ENCODE results near the gene TCEAL4. TPM values are rescaled to one million over a fixed set of nuclear protein-coding genes. Genes with fewer than 3 reads are reported as not detected.
A peak's percentile ranks its signal among the peaks of the same experiment; 100 is the strongest.
"Not testable (repeated sequence)": the region's sequence is repeated elsewhere in the genome, so short reads cannot be mapped to it uniquely, and the experiment has no call there.

TCEAL4 gene
- polyA plus RNA-seq, 3 donors from 2014 or later, result 1.6 to 10.8 (median 4.8) TPM

- no peak overlapping the region for H3K27ac Mint-ChIP-seq
- H3K4me1 Mint-ChIP-seq, result no peaks in the 10 kb centered on the region
- H3K27me3 Mint-ChIP-seq (ENCODE audit: low read depth in 3 of 3), result peaks cover 0 to 12% (median 1%) of the 10 kb centered on the region in 3 donors
- no peak for DNase-seq
- no peaks in the 10 kb centered on the region for H3K36me3 Mint-ChIP-seq
- no peaks in the 10 kb centered on the region for H3K9me3 Mint-ChIP-seq
- no peak overlapping the region for H3K4me3 Mint-ChIP-seq
Measured at GRCh38 chrX:103562801-103563200, 22.5 kb upstream of the TCEAL4 start.

DNA sequence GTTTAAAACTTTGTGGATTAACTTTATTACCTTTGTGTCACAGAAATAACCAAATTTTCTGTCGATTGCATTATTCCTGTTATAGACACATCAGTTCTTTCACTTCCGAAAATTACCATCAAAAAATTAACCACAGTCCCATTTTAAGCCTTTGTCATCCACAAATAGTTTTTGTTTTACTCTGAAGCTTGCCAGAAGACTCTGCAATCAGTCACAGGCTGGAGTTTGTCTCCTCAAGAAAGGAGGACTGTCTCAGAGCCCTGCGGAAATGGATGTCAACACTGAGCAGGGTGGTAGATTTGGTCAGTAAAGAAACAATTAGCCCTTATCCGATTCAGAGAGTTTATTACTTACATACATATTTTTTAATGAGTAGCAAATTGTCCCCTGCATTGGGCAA, 20.1 kb upstream of the TCEAL4 start:
- no peaks in the 10 kb centered on the region for H3K9me3 Mint-ChIP-seq
- H3K27me3 Mint-ChIP-seq (ENCODE audit: low read depth in 3 of 3), result peaks cover 0 to 8% (median 1%) of the 10 kb centered on the region in 3 donors
- no peak for DNase-seq
- no peaks in the 10 kb centered on the region for H3K4me1 Mint-ChIP-seq
- H3K27ac Mint-ChIP-seq, result no peak overlapping the region
- no peak overlapping the region for H3K4me3 Mint-ChIP-seq
- no peaks in the 10 kb centered on the region for H3K36me3 Mint-ChIP-seq

DNA sequence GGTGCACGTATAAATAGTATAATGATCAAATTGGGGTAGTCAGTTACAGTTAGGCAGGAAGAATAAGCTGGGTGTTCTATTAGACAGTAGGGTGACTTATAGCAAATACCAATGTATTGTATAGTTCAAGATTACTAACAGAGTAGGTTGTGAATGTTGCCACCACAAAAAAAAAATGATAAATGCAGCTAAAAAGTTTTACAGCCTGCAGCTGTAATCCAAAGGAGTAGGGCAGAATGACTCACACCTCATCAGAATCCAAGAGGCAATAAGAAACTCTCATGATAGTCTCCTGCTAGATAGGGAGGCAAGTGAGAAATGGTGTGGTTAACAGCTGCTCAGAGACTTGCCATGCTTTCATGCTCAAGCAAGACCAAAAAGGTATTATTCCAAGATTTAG, 19.6 kb upstream of the TCEAL4 start:
- no peak for DNase-seq
- Mint-ChIP-seq H3K4me1 (no peaks in the 10 kb centered on the region), H3K9me3 (no peaks in the 10 kb centered on the region), H3K4me3 (no peak overlapping the region), H3K27ac (no peak overlapping the region), H3K36me3 (no peaks in the 10 kb centered on the region), H3K27me3 (ENCODE audit: low read depth in 3 of 3) (peaks cover 0 to 8% (median 1%) of the 10 kb centered on the region in 3 donors)

- H3K27ac Mint-ChIP-seq, result no peak overlapping the region
- no peaks in the 10 kb centered on the region for H3K9me3 Mint-ChIP-seq
- H3K36me3 Mint-ChIP-seq, result no peaks in the 10 kb centered on the region
- no peaks in the 10 kb centered on the region for H3K4me1 Mint-ChIP-seq
- no peak for DNase-seq
- no peak overlapping the region for H3K4me3 Mint-ChIP-seq
- H3K27me3 Mint-ChIP-seq (ENCODE audit: low read depth in 3 of 3), result peaks cover 0 to 6% (median 0%) of the 10 kb centered on the region in 3 donors
Measured at GRCh38 chrX:103571121-103571520, 14.2 kb upstream of the TCEAL4 start.

DNA sequence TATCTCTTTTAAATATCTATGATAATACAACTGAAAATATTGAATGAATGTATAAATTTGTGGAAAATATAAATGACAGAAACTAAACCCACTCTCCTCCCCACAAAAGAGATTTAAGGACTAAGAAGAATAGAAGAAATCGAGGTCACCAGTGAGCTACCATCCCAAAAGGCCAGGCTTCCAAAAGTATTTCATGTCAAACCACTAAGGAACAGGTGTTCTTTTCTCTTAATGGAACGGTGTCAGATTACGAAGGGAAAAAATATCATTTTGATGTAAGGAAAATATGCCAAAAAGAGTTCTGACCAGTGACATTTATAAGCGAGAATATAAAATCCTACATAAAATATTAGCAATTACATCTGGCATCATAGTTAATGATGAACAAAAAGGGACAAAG, 13.6 kb upstream of the TCEAL4 start:
- H3K9me3 Mint-ChIP-seq, result no peaks in the 10 kb centered on the region
- H3K4me3 Mint-ChIP-seq, result no peak overlapping the region
- no peaks in the 10 kb centered on the region for H3K36me3 Mint-ChIP-seq
- no peaks in the 10 kb centered on the region for H3K4me1 Mint-ChIP-seq
- H3K27ac Mint-ChIP-seq, result no peak overlapping the region
- H3K27me3 Mint-ChIP-seq (ENCODE audit: low read depth in 3 of 3), result peaks cover 0 to 6% (median 0%) of the 10 kb centered on the region in 3 donors
- no peak for DNase-seq

GRCh38 chrX:103573202-103573601, 12.1 kb upstream of the TCEAL4 start:
- H3K27me3 Mint-ChIP-seq (ENCODE audit: low read depth in 3 of 3), result peaks cover 0 to 9% (median 2%) of the 10 kb centered on the region in 3 donors
- H3K4me1 Mint-ChIP-seq, result no peaks in the 10 kb centered on the region
- H3K36me3 Mint-ChIP-seq, result no peaks in the 10 kb centered on the region
- no peaks in the 10 kb centered on the region for H3K9me3 Mint-ChIP-seq
- no peak for DNase-seq
- no peak overlapping the region for H3K4me3 Mint-ChIP-seq
- no peak overlapping the region for H3K27ac Mint-ChIP-seq

DNA sequence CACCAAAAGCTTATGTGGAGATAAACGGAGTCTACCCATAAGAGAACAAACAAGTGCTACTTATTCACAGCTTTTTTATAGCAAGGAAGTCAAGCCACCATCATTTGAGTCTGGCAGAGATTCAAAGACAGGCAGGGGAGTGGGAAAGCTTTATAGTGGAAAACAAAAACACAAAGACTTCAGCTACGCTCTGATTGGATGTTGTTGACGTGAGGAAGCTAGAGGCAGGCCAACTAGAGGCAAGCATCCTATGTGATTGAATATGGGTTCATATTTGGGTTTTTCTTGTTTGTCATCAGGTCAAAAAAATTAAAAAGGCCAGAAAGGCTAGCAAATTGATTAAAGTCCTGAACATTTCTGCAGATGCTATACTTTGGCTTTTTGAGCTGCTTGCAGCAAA, 719 bp upstream of the TCEAL4 start:
- Mint-ChIP-seq H3K9me3 (peaks cover 0 to 5% (median 0%) of the 10 kb centered on the region in 6 donors), H3K4me3 (peak overlapping the region in 3 of 5 donors; percentile 58 to 86 (median 83)), H3K27ac (no peak overlapping the region), H3K4me1 (peaks cover 5 to 10% of the 10 kb centered on the region in 2 donors), H3K36me3 (no peaks in the 10 kb centered on the region), H3K27me3 (ENCODE audit: low read depth in 3 of 3) (peaks cover 4 to 18% (median 7%) of the 10 kb centered on the region in 3 donors)
- no peak for DNase-seq

- peak in 1 of 3 donors; percentile 0 for DNase-seq
- H3K9me3 Mint-ChIP-seq, result peaks cover 0 to 5% (median 0%) of the 10 kb centered on the region in 6 donors
- peak overlapping the region in 2 of 6 donors; percentile 57 to 88 for H3K27ac Mint-ChIP-seq
- H3K4me3 Mint-ChIP-seq, result peak overlapping the region; percentile 80 to 91 (median 83)
- H3K36me3 Mint-ChIP-seq, result no peaks in the 10 kb centered on the region
- peaks cover 5 to 12% of the 10 kb centered on the region in 2 donors for H3K4me1 Mint-ChIP-seq
- H3K27me3 Mint-ChIP-seq (ENCODE audit: low read depth in 3 of 3), result peaks cover 4 to 18% (median 7%) of the 10 kb centered on the region in 3 donors
Measured at GRCh38 chrX:103586314-103586646, 965 bp downstream of the TCEAL4 start.

DNA sequence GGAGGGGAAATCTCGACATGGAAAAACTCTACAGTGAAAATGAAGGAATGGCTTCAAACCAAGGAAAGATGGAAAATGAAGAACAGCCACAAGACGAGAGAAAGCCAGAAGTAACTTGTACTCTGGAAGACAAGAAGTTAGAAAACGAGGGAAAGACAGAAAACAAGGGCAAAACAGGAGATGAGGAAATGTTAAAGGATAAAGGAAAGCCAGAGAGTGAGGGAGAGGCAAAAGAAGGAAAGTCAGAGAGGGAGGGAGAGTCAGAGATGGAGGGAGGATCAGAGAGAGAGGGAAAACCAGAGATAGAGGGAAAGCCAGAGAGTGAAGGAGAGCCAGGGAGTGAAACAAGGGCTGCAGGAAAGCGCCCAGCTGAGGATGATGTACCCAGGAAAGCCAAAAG, 1.3 kb downstream of the TCEAL4 start:
- no peaks in the 10 kb centered on the region for H3K36me3 Mint-ChIP-seq
- peaks cover 0 to 5% (median 0%) of the 10 kb centered on the region in 6 donors for H3K9me3 Mint-ChIP-seq
- peak overlapping the region in 3 of 5 donors; percentile 83 to 91 (median 86) for H3K4me3 Mint-ChIP-seq
- H3K4me1 Mint-ChIP-seq, result peaks cover 5 to 12% of the 10 kb centered on the region in 2 donors
- peak overlapping the region in 2 of 6 donors; percentile 19 to 57 for H3K27ac Mint-ChIP-seq
- H3K27me3 Mint-ChIP-seq (ENCODE audit: low read depth in 3 of 3), result peaks cover 4 to 18% (median 4%) of the 10 kb centered on the region in 3 donors
- DNase-seq, result no peak

DNA sequence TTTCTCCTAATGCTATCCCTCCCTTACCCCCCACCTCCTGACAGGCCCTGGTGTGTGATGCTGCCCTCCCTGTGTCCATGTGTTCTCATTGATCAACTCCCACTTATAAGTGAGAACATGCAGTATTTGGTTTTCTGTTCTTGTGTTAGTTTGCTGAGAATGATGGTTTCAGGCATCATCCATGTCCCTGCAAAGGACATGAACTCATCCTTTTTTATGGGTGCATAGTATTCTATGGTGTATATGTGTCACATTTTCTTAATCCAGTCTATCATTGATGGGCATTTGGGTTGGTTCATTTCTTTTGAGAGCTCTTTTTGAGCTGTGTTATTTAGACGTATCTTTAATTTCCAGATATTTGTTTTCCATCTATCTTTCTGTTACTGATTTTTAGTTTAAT, 7.0 kb downstream of the TCEAL4 start:
- H3K36me3 Mint-ChIP-seq; H3K4me1 Mint-ChIP-seq; H3K4me3 Mint-ChIP-seq; DNase-seq; H3K27ac Mint-ChIP-seq; H3K27me3 Mint-ChIP-seq (ENCODE audit: low read depth in 3 of 3); H3K9me3 Mint-ChIP-seq: not testable (repeated sequence)

- not testable (repeated sequence) for DNase-seq; H3K36me3 Mint-ChIP-seq; H3K9me3 Mint-ChIP-seq; H3K4me1 Mint-ChIP-seq; H3K4me3 Mint-ChIP-seq; H3K27me3 Mint-ChIP-seq (ENCODE audit: low read depth in 3 of 3); H3K27ac Mint-ChIP-seq
Measured at GRCh38 chrX:103595202-103595601, 9.9 kb downstream of the TCEAL4 start.

GRCh38 chrX:103607364-103608305, 22.3 kb downstream of the TCEAL4 start, which contains the start of gene TCEAL3:
TSS of gene TCEAL3 (plus strand) at chrX:103607963. CDS start at chrX:103609065, 1,102 bp downstream.
- peak within 1 kb of the TSS; percentile 77 to 87 (median 80) for H3K4me3 Mint-ChIP-seq
- H3K4me1 Mint-ChIP-seq, result peaks cover 8 to 13% of the 10 kb centered on the region in 2 donors
- peak within 1 kb of the TSS; percentile 66 to 91 (median 78) for H3K27ac Mint-ChIP-seq
- DNase-seq, result peak; percentile 64 to 69 (median 65)
- no peaks in the 10 kb centered on the region for H3K36me3 Mint-ChIP-seq
- H3K27me3 Mint-ChIP-seq (ENCODE audit: low read depth in 3 of 3), result peaks cover 0 to 13% (median 10%) of the 10 kb centered on the region in 3 donors
- H3K9me3 Mint-ChIP-seq, result no peaks in the 10 kb centered on the region

DNA sequence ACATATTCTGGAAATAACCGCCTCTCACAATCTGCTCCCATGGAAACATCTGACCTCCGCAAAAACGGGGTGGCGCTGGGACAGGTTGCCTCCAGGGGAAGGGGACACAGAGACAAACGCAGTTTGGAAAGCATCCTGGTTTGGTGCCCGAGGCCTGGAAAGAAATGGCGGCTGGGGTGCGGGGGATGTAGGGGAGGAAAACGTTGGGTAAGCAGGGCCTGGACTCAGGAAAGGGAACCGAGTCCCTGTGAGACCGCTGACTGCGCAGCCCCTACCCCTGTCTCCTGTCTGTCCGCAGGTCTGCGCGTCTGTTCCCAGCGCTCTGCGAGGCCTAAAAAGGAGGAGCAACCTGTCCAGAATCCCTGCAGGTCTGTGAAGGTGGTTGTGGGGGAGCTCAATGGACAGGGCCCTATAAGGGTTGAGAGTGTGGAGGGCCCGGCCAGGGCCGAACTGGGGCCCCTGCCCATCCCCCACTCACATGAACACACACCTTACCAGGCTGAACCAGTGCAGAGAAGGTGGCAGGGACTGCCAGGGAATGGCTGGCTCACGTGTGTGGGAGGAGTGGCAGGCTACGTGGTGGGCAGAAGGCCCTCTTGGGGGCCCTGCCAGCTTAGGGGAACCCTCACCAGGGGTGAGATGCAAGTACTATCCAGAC, 23.1 kb downstream of the TCEAL4 start:
- Mint-ChIP-seq H3K27me3 (ENCODE audit: low read depth in 3 of 3) (peaks cover 0 to 10% (median 9%) of the 10 kb centered on the region in 3 donors), H3K4me1 (peaks cover 8 to 13% of the 10 kb centered on the region in 2 donors), H3K36me3 (no peaks in the 10 kb centered on the region), H3K9me3 (no peaks in the 10 kb centered on the region), H3K27ac (peak overlapping the region; percentile 46 to 91 (median 74)), H3K4me3 (peak overlapping the region; percentile 76 to 86 (median 79))
- DNase-seq, result no peak

GRCh38 chrX:103610282-103610681, 25.0 kb downstream of the TCEAL4 start:
- Mint-ChIP-seq H3K4me3 (peak overlapping the region in 2 of 5 donors; percentile 2 to 65), H3K36me3 (no peaks in the 10 kb centered on the region), H3K27me3 (ENCODE audit: low read depth in 3 of 3) (peaks cover 0 to 10% (median 5%) of the 10 kb centered on the region in 3 donors), H3K27ac (peak overlapping the region in 3 of 6 donors; percentile 29 to 71 (median 33)), H3K9me3 (no peaks in the 10 kb centered on the region), H3K4me1 (peaks cover 8 to 13% of the 10 kb centered on the region in 2 donors)
- no peak for DNase-seq

Measured in immature natural killer cell (primary cell).